HepG2 (cell line): ENCODE measurements around the gene ALG8. TPM values are rescaled to one million over a fixed set of nuclear protein-coding genes. Genes with fewer than 3 reads are reported as not detected.
A peak's percentile ranks its signal among the peaks of the same experiment; 100 is the strongest.

Source experiments
- BORCS8-MEF2B ChIP-seq: sonication (generic); formaldehyde crosslinking; IDR thresholded peaks from 2 replicates; pipeline ENCODE4 v1.8.0; 2022; ENCODE audit warnings: mild to moderate bottlenecking, missing genetic modification reagents
- CTCF ChIP-seq: sonication (generic); formaldehyde crosslinking; IDR thresholded peaks from 2 replicates; pipeline ENCODE4 v1.5.0; 2020; ENCODE audit warnings: mild to moderate bottlenecking, missing genetic modification reagents, moderate library complexity
- HIC2 ChIP-seq: sonication (generic); formaldehyde crosslinking; IDR thresholded peaks from 2 replicates; pipeline ENCODE4 v1.9.0; 2022; ENCODE audit warnings: low read depth, missing genetic modification reagents
- MTF1 ChIP-seq: sonication (generic); formaldehyde crosslinking; IDR thresholded peaks from 2 replicates; pipeline ENCODE4 v1.5.0; 2020; ENCODE audit warnings: missing genetic modification reagents
- MXI1 ChIP-seq: IDR thresholded peaks from 3 replicates; pipeline ENCODE4 v1.6.1; 2012; ENCODE audit warnings: low read depth, low read length, inconsistent platforms, borderline replicate concordance
- NR2F6 ChIP-seq, 2 experiments: IDR thresholded peaks; 2 replicates each; pipeline ENCODE4 v1.6.1; 2016; ENCODE audit warnings: antibody characterized with exemption in 1 of 2, mild to moderate bottlenecking in 1 of 2
- ONECUT2 ChIP-seq: sonication (generic); formaldehyde crosslinking; IDR thresholded peaks from 2 replicates; pipeline ENCODE4 v1.4.0; 2020; ENCODE audit warnings: missing genetic modification reagents
- REPIN1 ChIP-seq: sonication (generic); formaldehyde crosslinking; IDR thresholded peaks from 2 replicates; pipeline ENCODE4 v1.8.0; 2022; ENCODE audit warnings: missing genetic modification reagents, low read depth, mild to moderate bottlenecking, borderline replicate concordance
- SKI ChIP-seq: fragments of 450-650 bp; IDR thresholded peaks from one replicate; pipeline ENCODE4 v1.6.1; 2018; ENCODE audit warnings: mild to moderate bottlenecking; ENCODE audit not compliant: partially characterized antibody
- SNAI1 ChIP-seq: sonication (generic); formaldehyde crosslinking; IDR thresholded peaks from 2 replicates; pipeline ENCODE4 v1.5.0; 2020; ENCODE audit warnings: mild to moderate bottlenecking, missing genetic modification reagents, borderline replicate concordance
- TERF1 ChIP-seq: sonication (generic); formaldehyde crosslinking; IDR thresholded peaks from 2 replicates; pipeline ENCODE4 v1.8.0; 2022; ENCODE audit warnings: mild to moderate bottlenecking, missing genetic modification reagents, moderate library complexity
- THAP9 ChIP-seq: sonication (generic); formaldehyde crosslinking; IDR thresholded peaks from 2 replicates; pipeline ENCODE4; 2020; ENCODE audit warnings: missing genetic modification reagents, mild to moderate bottlenecking, borderline replicate concordance
- TMF1 ChIP-seq: sonication (generic); formaldehyde crosslinking; IDR thresholded peaks from 2 replicates; pipeline ENCODE4 v1.8.1; 2022; ENCODE audit warnings: low read depth, missing genetic modification reagents
- YY1 ChIP-seq: IDR thresholded peaks from 2 replicates; pipeline ENCODE4 v1.6.1; 2011; ENCODE audit warnings: low read length, low read depth, moderate library complexity, mild to moderate bottlenecking; ENCODE audit not compliant: insufficient read depth, insufficient replicate concordance
- ZBTB43 ChIP-seq: sonication (generic); formaldehyde crosslinking; conservative IDR thresholded peaks from 2 replicates; pipeline ENCODE4 v1.4.0; 2020; ENCODE audit warnings: missing genetic modification reagents
- ZNF292 ChIP-seq: sonication (generic); formaldehyde crosslinking; IDR thresholded peaks from 2 replicates; pipeline ENCODE4 v1.8.1; 2022; ENCODE audit warnings: mild to moderate bottlenecking, low read depth, missing genetic modification reagents, borderline replicate concordance
- ZNF34 ChIP-seq: sonication (generic); formaldehyde crosslinking; IDR thresholded peaks from 2 replicates; pipeline ENCODE4 v1.4.0; 2020; ENCODE audit warnings: mild to moderate bottlenecking, missing genetic modification reagents, borderline replicate concordance
- ZNF720 ChIP-seq: sonication (generic); formaldehyde crosslinking; IDR thresholded peaks from 2 replicates; pipeline ENCODE4 v1.4.0; 2020; ENCODE audit warnings: missing genetic modification reagents
- ZNF746 ChIP-seq: sonication (generic); formaldehyde crosslinking; IDR thresholded peaks from 2 replicates; pipeline ENCODE4 v1.8.0; 2022; ENCODE audit warnings: mild to moderate bottlenecking, missing genetic modification reagents
- polyA plus RNA-seq, 8 experiments: library from polyadenylated mRNA; depleted of rRNA in 3 of 8; stranded (reverse) in 7 of 8; unstranded in 1 of 8; fragments of >200 nt; fragmentation: Illumina TruSeq in 4 of 8; extraction: Trizol in 4 of 8; gene quantifications; 2 replicates each; pipeline versions ENCODE4 v1.2.1 to v1.2.3, GENCODE V29; 2011 to 2016; ENCODE audit warnings: low read depth in 4 of 8, missing spikeins in 1 of 8, mixed read lengths in 1 of 8; ENCODE audit not compliant: insufficient read depth in 1 of 8
- total RNA-seq, 5 experiments: library from RNA; depleted of rRNA; stranded (reverse); fragments of >200 nt; fragmentation: Illumina TruSeq; extraction: Trizol; gene quantifications; 2 replicates each; pipeline ENCODE4 v1.2.3, GENCODE V29; 2016; ENCODE audit warnings: low read depth in 1 of 5

Gene ALG8
- total and polyA plus RNA-seq, 2 of the 13 experiments (the other 11 are each of a cell fraction or from before 2014, with no cell fraction given): 75.8 to 88.0 TPM

- TF ChIP-seq REPIN1 (CRISPR knock-in tag) (no peak), HIC2 (CRISPR knock-in tag) (no peak; the same call in 1 of the 2 replicates), ZNF292 (CRISPR knock-in tag) (no peak), SNAI1 (CRISPR knock-in tag) (peak; percentile 97), TERF1 (no peak), THAP9 (CRISPR knock-in tag) (peak; percentile 26; the same call in 1 of the 2 replicates), ONECUT2 (no peak), MTF1 (CRISPR knock-in tag) (no peak), CTCF (CRISPR knock-in tag) (peak; percentile 9; the same call in 1 of the 2 replicates), BORCS8-MEF2B (CRISPR knock-in tag) (no peak), SKI (peak; percentile 60), MXI1 (peak; percentile 88; the same call in 2 of the 3 replicates), ZNF720 (CRISPR knock-in tag) (0 out of 2 replicates have a peak, but pooled peaks have one; percentile 15), NR2F6 (IDR thresholded peaks at IDR 0.05) (no peak), NR2F6 (CRISPR knock-in tag; IDR thresholded peaks at IDR 0.05) (peak; percentile 48), YY1 (peak; percentile 31), TMF1 (CRISPR knock-in tag) (no peak), ZNF746 (CRISPR knock-in tag) (peak; percentile 66; the same call in 1 of the 2 replicates), ZNF34 (0 out of 2 replicates have a peak, but pooled peaks have one; percentile 71), ZBTB43 (0 out of 2 replicates have a peak, but pooled peaks have one; percentile 3)
Observed at GRCh38 chr11:78188286-78189173, 49.1 kb upstream of the ALG8 start, which contains the start of the genes KCTD21 and USP35 (continued).
